AG04450 (cell line): Measurements from ENCODE around the gene ADAMTS16. TPM values are rescaled to one million over a fixed set of nuclear protein-coding genes. Genes with fewer than 3 reads are reported as not detected.
"Not testable (repeated sequence)": the region's sequence is repeated elsewhere in the genome, so short reads cannot be mapped to it uniquely, and the experiment has no call there.

Source experiments
- CTCF ChIA-PET: fragments of 300-600, 350-600 bp; formaldehyde crosslinking; extraction: SDS; loops from one replicate; lab custom pipeline; 2022; ENCODE audit warnings: antibody characterized with exemption, inconsistent platforms; lab: Charles Lee
- POLR2A ChIA-PET: fragments of 350-600 bp; formaldehyde crosslinking; extraction: SDS; loops from one replicate; lab custom pipeline; 2021; ENCODE audit warnings: antibody characterized with exemption, inconsistent platforms; lab: Yijun Ruan, JAX
- DNase-seq: peaks from one replicate; pipeline ENCODE4 v3.0.0-alpha.2; 2011; ENCODE audit warnings: low read depth, low spot score
- H3K27ac ChIP-seq: one replicate; pipeline ENCODE4 v1.5.1; 2012; ENCODE audit warnings: low read depth, low read length, control low read depth
- H3K27me3 ChIP-seq: one replicate; pipeline ENCODE4 v1.6.0; 2012; ENCODE audit warnings: low read length; ENCODE audit not compliant: control insufficient read depth, insufficient read depth
- H3K4me3 ChIP-seq: 2 replicates; pipeline ENCODE4 v1.5.1; 2011; ENCODE audit warnings: mild to moderate bottlenecking, low read depth, low read length, control low read depth
- H3K9me3 ChIP-seq: 2 replicates; pipeline ENCODE4 v1.5.1; 2012; ENCODE audit warnings: low read length; ENCODE audit not compliant: control insufficient read depth, insufficient read depth
- polyA plus RNA-seq: library from polyadenylated mRNA; depleted of rRNA; stranded (reverse); fragments of >200 nt; gene quantifications from 2 replicates; pipeline ENCODE4 v1.2.3, GENCODE V29; 2011
- TF ChIP-seq, protein P1 (sequence below): IDR thresholded peaks from 2 replicates; pipeline ENCODE4 v1.5.1; 2011; ENCODE audit warnings: low read depth, low read length, control low read depth, inconsistent platforms

Gene ADAMTS16
- polyA plus RNA-seq, 1 experiment, result 0.04 TPM

DNA sequence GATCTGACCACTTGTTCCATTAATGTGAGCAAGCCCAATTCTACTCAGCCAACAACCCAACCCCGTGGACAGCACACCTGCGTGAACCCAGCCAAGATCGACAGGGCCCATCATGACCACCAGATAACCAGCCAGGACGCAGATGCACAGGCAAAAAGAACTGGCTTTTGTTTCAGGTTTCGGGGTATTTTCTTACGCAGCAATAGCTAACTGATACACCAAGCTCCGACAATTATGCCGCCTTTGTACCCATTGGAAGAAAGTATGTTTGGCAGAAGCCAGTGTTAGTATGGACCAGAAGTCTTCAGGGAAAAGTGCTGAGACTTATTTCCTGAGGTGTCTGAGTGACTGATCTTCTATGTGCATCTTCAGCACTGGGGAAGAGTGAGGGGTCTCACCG lies 6.0 kb upstream of the ADAMTS16 start:
- H3K27me3 ChIP-seq, result no peaks in the 10 kb centered on the region
- H3K9me3 ChIP-seq, result peaks cover 16% of the 10 kb centered on the region
- ChIA-PET POLR2A (no interaction called here), CTCF (interaction anchor here (1.0 kb wide), 1 partner anchor 285 kb away, joined by 4 read pairs; no protein-coding TSS in a partner anchor)
- TF ChIP-seq, protein P1, sequence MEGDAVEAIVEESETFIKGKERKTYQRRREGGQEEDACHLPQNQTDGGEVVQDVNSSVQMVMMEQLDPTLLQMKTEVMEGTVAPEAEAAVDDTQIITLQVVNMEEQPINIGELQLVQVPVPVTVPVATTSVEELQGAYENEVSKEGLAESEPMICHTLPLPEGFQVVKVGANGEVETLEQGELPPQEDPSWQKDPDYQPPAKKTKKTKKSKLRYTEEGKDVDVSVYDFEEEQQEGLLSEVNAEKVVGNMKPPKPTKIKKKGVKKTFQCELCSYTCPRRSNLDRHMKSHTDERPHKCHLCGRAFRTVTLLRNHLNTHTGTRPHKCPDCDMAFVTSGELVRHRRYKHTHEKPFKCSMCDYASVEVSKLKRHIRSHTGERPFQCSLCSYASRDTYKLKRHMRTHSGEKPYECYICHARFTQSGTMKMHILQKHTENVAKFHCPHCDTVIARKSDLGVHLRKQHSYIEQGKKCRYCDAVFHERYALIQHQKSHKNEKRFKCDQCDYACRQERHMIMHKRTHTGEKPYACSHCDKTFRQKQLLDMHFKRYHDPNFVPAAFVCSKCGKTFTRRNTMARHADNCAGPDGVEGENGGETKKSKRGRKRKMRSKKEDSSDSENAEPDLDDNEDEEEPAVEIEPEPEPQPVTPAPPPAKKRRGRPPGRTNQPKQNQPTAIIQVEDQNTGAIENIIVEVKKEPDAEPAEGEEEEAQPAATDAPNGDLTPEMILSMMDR, result no peak
- no peak overlapping the region for H3K27ac ChIP-seq
- H3K4me3 ChIP-seq, result no peak overlapping the region
- no peak for DNase-seq

DNA sequence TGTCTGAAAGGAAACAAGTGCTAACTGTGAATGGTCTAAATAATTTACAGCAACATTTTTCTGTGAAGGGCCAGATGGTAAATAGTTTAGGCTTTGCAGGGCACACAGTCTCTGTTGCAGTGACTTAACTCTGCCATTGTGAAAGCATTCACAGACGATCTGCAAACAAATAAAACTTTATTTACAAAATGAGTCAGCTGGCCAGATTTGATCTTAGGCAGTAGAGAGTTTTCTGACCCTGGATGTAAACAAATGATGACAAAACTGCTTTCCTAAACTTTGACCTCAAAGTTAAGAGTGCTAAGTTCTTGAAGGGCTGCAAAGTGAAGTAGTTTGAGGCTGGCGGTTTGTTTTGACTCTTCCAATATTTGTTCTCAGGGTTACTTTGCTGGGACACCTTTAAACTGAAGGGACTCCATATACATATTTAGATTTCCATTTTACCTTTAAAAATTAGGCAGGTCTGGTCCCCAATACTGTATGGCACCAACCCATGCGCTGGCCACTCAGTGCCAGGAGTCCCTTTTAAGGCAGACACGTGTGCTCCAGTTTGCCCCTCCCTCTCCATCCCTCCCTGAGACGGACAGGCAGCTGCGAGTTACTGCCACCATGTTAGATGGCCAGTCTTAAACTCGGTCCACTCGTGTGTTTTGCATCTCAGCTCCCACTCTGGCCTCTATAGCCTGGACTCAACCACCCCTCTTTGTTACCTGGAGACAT lies 4.0 kb upstream of the ADAMTS16 start:
- Histone ChIP-seq H3K27ac (no peak overlapping the region), H3K9me3 (peaks cover 10% of the 10 kb centered on the region), H3K4me3 (no peak overlapping the region), H3K27me3 (peaks cover 2% of the 10 kb centered on the region)
- POLR2A ChIA-PET, result no interaction called here
- CTCF ChIA-PET, result interaction anchor here (1.3 kb wide), 1 partner anchor 284 kb away, joined by 5 read pairs; no protein-coding TSS in a partner anchor
- TF ChIP-seq, protein P1, result no peak
- no peak for DNase-seq

DNA sequence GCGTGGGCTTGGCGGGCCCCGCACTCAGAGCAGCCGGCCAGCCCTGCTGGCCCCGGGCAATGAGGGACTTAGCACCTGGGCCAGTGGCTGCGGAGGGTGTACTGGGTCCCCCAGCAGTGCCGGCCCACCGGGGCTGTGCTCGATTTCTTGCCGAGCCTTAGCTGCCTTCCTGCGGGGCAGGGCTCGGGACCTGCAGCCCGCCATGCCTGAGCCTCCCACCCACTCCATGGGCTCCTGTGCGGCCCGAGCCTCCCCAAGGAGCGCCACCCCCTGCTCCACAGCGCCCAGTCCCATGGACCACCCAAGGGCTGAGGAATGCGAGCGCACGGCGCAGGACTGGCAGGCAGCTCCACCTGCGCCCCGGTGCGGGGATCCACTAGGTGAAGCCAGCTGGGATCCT lies 2.3 kb upstream of the ADAMTS16 start:
- H3K27me3 ChIP-seq, result not testable (repeated sequence)
- CTCF ChIA-PET, result interaction anchor here (1.1 kb wide), 1 partner anchor 281 kb away, joined by 5 read pairs; no protein-coding TSS in a partner anchor

DNA sequence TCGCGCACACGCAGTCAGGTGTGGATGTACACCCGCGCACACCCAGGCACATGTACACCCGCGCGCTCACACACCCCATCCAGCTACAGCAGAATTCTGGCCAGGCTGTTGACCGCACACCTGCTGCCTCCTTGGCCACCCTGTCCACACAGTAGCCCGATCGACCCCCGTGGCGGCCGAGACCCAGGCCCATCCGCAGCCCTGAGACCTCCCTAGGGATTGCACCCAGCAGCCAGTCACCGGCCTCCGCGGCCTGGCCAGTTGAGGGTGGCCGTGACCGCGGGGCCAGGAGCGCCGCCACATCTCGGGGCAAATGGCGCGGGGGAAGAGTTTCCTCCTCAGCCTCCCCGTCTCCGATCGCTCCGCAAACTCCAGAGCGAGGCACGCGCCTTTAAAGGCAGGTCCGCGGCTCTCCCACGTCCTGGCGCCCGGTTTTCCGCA lies 774 bp upstream of the ADAMTS16 start:
- ChIA-PET POLR2A (no interaction called here), CTCF (interaction anchor here (0.6 to 2.3 kb wide), 2 partner anchors 268 to 279 kb away, joined by 3 to 43 read pairs; no protein-coding TSS in a partner anchor)
- no peak overlapping the region for H3K4me3 ChIP-seq
- DNase-seq, result no peak
- TF ChIP-seq, protein P1, result no peak
- H3K9me3 ChIP-seq, result no peaks in the 10 kb centered on the region; the same call in 1 of the 2 replicates
- peaks cover 5% of the 10 kb centered on the region for H3K27me3 ChIP-seq
- H3K27ac ChIP-seq, result no peak overlapping the region

More for the DNA sequence above, 2.3 kb upstream of the ADAMTS16 start:
- H3K9me3 ChIP-seq, H3K4me3 ChIP-seq, H3K27ac ChIP-seq, DNase-seq, POLR2A ChIA-PET: not testable (repeated sequence)

DNA sequence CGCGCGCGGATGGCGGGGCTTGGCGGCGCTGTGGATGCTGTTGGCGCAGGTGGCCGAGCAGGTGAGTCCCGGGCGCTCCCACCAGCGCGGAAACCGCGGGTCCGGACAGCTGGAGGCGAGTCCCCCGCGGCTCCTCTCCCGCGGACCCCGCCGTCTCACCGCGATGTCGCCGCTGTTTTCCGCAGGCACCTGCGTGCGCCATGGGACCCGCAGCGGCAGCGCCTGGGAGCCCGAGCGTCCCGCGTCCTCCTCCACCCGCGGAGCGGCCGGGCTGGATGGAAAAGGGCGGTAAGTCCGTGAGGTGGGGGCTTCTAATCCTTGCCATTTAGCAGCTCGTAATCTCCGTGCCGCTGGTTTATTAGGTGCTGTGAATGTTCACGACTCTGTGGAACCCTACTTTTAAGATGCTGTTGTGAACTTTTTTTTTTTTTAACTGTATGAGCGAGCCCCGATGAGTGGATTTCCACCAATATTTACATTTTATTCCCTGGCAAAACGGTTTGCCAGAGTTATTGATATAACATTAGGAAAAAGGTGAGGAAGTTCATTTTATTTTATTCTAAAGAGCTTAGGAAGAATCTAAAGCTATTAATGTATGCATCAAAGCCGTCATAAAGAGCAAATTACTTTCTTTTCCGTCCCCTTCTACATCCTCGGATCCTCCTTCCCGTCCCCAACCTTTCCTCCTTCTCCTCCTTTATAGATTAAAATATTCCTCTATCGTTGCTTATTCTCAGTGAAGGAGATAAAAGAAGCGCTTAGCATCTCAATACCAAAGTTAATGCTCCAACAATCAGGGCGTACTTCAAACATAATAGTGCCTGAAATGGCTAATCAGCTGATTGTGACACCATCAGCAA lies 579 bp downstream of the ADAMTS16 start:
- Histone ChIP-seq H3K9me3 (no peaks in the 10 kb centered on the region; the same call in 1 of the 2 replicates), H3K27me3 (peaks cover 5% of the 10 kb centered on the region), H3K27ac (no peak overlapping the region), H3K4me3 (no peak overlapping the region)
- TF ChIP-seq, protein P1, result no peak
- POLR2A ChIA-PET, result no interaction called here
- CTCF ChIA-PET, result interaction anchor here (0.7 to 2.3 kb wide), 6 partner anchors 8 to 1028 kb away, joined by 3 to 43 read pairs (median 4); no protein-coding TSS in a partner anchor
- DNase-seq, result no peak
